Activated T-cell treated with anti-CD3 and anti-CD28 coated beads for 4 hours (primary cell): ENCODE measurements around the gene HMSD.

Experiments
- DNase-seq: peaks from one replicate; pipeline ENCODE4 v3.0.0-alpha.2; 2020

The HMSD gene

DNA sequence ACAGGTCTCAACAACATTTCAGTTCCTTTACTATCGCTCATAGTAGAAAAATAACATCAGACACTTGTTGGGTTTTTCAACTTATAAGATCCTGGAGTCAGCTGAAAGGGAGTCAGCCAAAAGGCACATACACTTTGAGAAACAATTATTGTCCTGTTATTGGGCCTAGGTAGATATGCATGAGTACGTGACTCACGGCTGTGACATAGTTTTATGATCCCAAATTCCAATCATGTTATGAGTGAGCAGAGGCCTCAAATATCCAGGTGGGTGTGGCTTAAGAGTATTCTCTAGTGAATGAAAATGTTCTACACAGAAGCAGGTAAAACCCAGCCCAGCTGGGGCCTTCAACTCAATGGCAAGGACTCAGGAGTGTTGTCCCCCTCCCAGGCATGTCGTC lies 47.9 kb downstream of the HMSD start:
- DNase-seq, result no peak

- DNase-seq, result no peak
Observed at GRCh38 chr18:63997606-63998005, 48.5 kb downstream of the HMSD start.

DNA sequence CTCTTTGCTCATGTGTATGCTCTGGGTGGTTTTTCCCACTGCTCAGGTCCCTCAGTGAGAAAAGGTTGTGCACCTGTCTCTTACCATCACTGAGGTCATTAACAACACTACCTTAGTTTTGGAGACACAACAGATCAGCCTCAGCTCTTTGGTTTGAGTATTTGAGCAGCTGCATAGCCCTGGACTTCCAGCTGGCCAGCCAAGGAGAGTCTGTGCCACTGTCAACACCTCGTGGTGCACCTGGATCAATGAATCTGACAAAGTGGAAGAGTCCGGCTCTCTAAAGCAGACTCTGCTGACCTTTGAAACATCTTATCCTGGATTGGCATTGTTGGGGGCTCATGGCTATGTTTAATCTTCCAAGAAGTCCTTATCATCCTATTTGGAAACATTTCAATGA lies 50.8 kb downstream of the HMSD start:
- no peak for DNase-seq

GRCh38 chr18:64002581-64002980 lies 53.5 kb downstream of the HMSD start:
- DNase-seq, result no peak

- DNase-seq, result no peak
Observed at GRCh38 chr18:64009305-64009704, 60.2 kb downstream of the HMSD start.
